ENCODE data around the gene CDK9.

The CDK9 gene

GRCh38 chr9:127783111-127784008 lies 2.5 kb upstream of the CDK9 start:
- Histone ChIP-seq H3K23ac (ENCODE audit: low read length) (no peak overlapping the region), H2BK12ac (ENCODE audit: low read length) (no peak overlapping the region), H3K4me2 (ENCODE audit: low read length) (no peak overlapping the region), H3K9me3 (ENCODE audit: insufficient read depth, low read depth, low read length) (no peaks in the 10 kb centered on the region), H3K36me3 (ENCODE audit: control insufficient read depth in 1 of 2, insufficient read depth in 2 of 2, low read length in 2 of 2) (peaks cover 11 to 13% of the 10 kb centered on the region in 2 experiments), H2AK5ac (ENCODE audit: low read length) (no peak overlapping the region), H4K8ac (ENCODE audit: low read depth, low read length) (no peak overlapping the region), H3K4me1 (ENCODE audit: control insufficient read depth in 1 of 2, insufficient read depth in 2 of 2, low read length in 2 of 2) (peaks cover 0 to 3% of the 10 kb centered on the region in 2 experiments), H3K27ac (ENCODE audit: low read depth, low read length) (no peak overlapping the region), H3K14ac (ENCODE audit: low read length) (no peak overlapping the region), H2AFZ (ENCODE audit: insufficient read depth, low read length, poor library complexity) (no peak overlapping the region), H3K18ac (ENCODE audit: low read length) (no peak overlapping the region), H4K12ac (ENCODE audit: low read depth, low read length) (no peak overlapping the region), H2BK120ac (ENCODE audit: insufficient read depth, low read length, poor library complexity) (no peak overlapping the region), H4K91ac (ENCODE audit: low read depth, low read length) (no peak overlapping the region), H3K4me3 (ENCODE audit: low read depth, low read length) (no peak overlapping the region), H2BK5ac (ENCODE audit: low read depth, low read length, poor library complexity) (no peak overlapping the region), H3K27me3 (ENCODE audit: insufficient read depth, low read length) (no peaks in the 10 kb centered on the region), H3K4ac (ENCODE audit: low read depth, low read length) (no peak overlapping the region), H3K79me1 (ENCODE audit: low read length) (peaks cover 6% of the 10 kb centered on the region), H3K79me2 (ENCODE audit: control insufficient read depth, insufficient read depth, low read length, poor library complexity) (peaks cover 8% of the 10 kb centered on the region), H3K9ac (ENCODE audit: low read length) (no peak overlapping the region)
- DNase-seq: no peak
- no CpG with 5 or more reads among the region's 20 CpGs for WGBS (ENCODE audit: extremely low coverage, insufficient coverage, insufficient read length)

GRCh38 chr9:127785023-127785932 lies 556 bp upstream of the CDK9 start:
- Histone ChIP-seq H2AFZ (ENCODE audit: insufficient read depth, low read length, poor library complexity) (peak overlapping the region; percentile 86), H2BK5ac (ENCODE audit: low read depth, low read length, poor library complexity) (peak overlapping the region; percentile 77), H3K79me2 (ENCODE audit: control insufficient read depth, insufficient read depth, low read length, poor library complexity) (peaks cover 8% of the 10 kb centered on the region), H3K36me3 (ENCODE audit: control insufficient read depth in 1 of 2, insufficient read depth in 2 of 2, low read length in 2 of 2) (peaks cover 31 to 32% of the 10 kb centered on the region in 2 experiments), H2AK5ac (ENCODE audit: low read length) (no peak overlapping the region), H3K4ac (ENCODE audit: low read depth, low read length) (peak overlapping the region; percentile 49), H3K27me3 (ENCODE audit: insufficient read depth, low read length) (no peaks in the 10 kb centered on the region), H3K9ac (ENCODE audit: low read length) (peak overlapping the region; percentile 54), H3K4me1 (ENCODE audit: control insufficient read depth in 1 of 2, insufficient read depth in 2 of 2, low read length in 2 of 2) (peaks cover 0 to 3% of the 10 kb centered on the region in 2 experiments), H3K27ac (ENCODE audit: low read depth, low read length) (peak overlapping the region; percentile 78), H2BK120ac (ENCODE audit: insufficient read depth, low read length, poor library complexity) (peak overlapping the region; percentile 13), H4K12ac (ENCODE audit: low read depth, low read length) (peak overlapping the region; percentile 79), H3K4me3 (ENCODE audit: low read depth, low read length) (peak overlapping the region; percentile 82), H3K23ac (ENCODE audit: low read length) (no peak overlapping the region), H3K79me1 (ENCODE audit: low read length) (peaks cover 6% of the 10 kb centered on the region), H3K18ac (ENCODE audit: low read length) (peak overlapping the region; percentile 74), H4K8ac (ENCODE audit: low read depth, low read length) (peak overlapping the region; percentile 54), H3K4me2 (ENCODE audit: low read length) (peak overlapping the region; percentile 93), H3K14ac (ENCODE audit: low read length) (peak overlapping the region; percentile 54), H2BK12ac (ENCODE audit: low read length) (no peak overlapping the region), H3K9me3 (ENCODE audit: insufficient read depth, low read depth, low read length) (no peaks in the 10 kb centered on the region), H4K91ac (ENCODE audit: low read depth, low read length) (peak overlapping the region; percentile 84)
- DNase-seq: peak; percentile 77 to 91
- WGBS (ENCODE audit: extremely low coverage, insufficient coverage, insufficient read length): no CpG with 5 or more reads among the region's 123 CpGs

- Histone ChIP-seq H3K4me3 (ENCODE audit: low read depth, low read length) (peak overlapping the region; percentile 93), H4K91ac (ENCODE audit: low read depth, low read length) (peak overlapping the region; percentile 96), H2AK5ac (ENCODE audit: low read length) (no peak overlapping the region), H3K79me1 (ENCODE audit: low read length) (peaks cover 6% of the 10 kb centered on the region), H4K12ac (ENCODE audit: low read depth, low read length) (no peak overlapping the region), H3K79me2 (ENCODE audit: control insufficient read depth, insufficient read depth, low read length, poor library complexity) (peaks cover 8% of the 10 kb centered on the region), H3K4me2 (ENCODE audit: low read length) (peak overlapping the region; percentile 82), H3K4ac (ENCODE audit: low read depth, low read length) (peak overlapping the region; percentile 97), H3K9ac (ENCODE audit: low read length) (no peak overlapping the region), H3K23ac (ENCODE audit: low read length) (no peak overlapping the region), H3K18ac (ENCODE audit: low read length) (peak overlapping the region; percentile 98), H2BK5ac (ENCODE audit: low read depth, low read length, poor library complexity) (peak overlapping the region; percentile 95), H2AFZ (ENCODE audit: insufficient read depth, low read length, poor library complexity) (no peak overlapping the region), H3K4me1 (ENCODE audit: control insufficient read depth in 1 of 2, insufficient read depth in 2 of 2, low read length in 2 of 2) (peaks cover 0 to 3% of the 10 kb centered on the region in 2 experiments), H3K14ac (ENCODE audit: low read length) (peak overlapping the region; percentile 59), H3K9me3 (ENCODE audit: insufficient read depth, low read depth, low read length) (no peaks in the 10 kb centered on the region), H2BK120ac (ENCODE audit: insufficient read depth, low read length, poor library complexity) (no peak overlapping the region), H2BK12ac (ENCODE audit: low read length) (no peak overlapping the region), H3K27me3 (ENCODE audit: insufficient read depth, low read length) (no peaks in the 10 kb centered on the region), H3K27ac (ENCODE audit: low read depth, low read length) (peak overlapping the region; percentile 93), H3K36me3 (ENCODE audit: control insufficient read depth in 1 of 2, insufficient read depth in 2 of 2, low read length in 2 of 2) (peaks cover 44 to 45% of the 10 kb centered on the region in 2 experiments), H4K8ac (ENCODE audit: low read depth, low read length) (no peak overlapping the region)
- WGBS (ENCODE audit: extremely low coverage, insufficient coverage, insufficient read length): no CpG with 5 or more reads among the region's 12 CpGs
- peak in 1 of 2 donors; percentile 19 for DNase-seq
Measured at GRCh38 chr9:127786773-127787104, 905 bp downstream of the CDK9 start.

GRCh38 chr9:127788337-127789011 lies 2.6 kb downstream of the CDK9 start:
- Histone ChIP-seq H3K23ac (ENCODE audit: low read length) (no peak overlapping the region), H4K8ac (ENCODE audit: low read depth, low read length) (no peak overlapping the region), H3K4ac (ENCODE audit: low read depth, low read length) (peak overlapping the region; percentile 69), H3K79me1 (ENCODE audit: low read length) (peaks cover 6% of the 10 kb centered on the region), H2BK12ac (ENCODE audit: low read length) (no peak overlapping the region), H2BK5ac (ENCODE audit: low read depth, low read length, poor library complexity) (no peak overlapping the region), H3K27me3 (ENCODE audit: insufficient read depth, low read length) (no peaks in the 10 kb centered on the region), H3K4me3 (ENCODE audit: low read depth, low read length) (no peak overlapping the region), H3K9ac (ENCODE audit: low read length) (no peak overlapping the region), H3K14ac (ENCODE audit: low read length) (no peak overlapping the region), H4K12ac (ENCODE audit: low read depth, low read length) (no peak overlapping the region), H3K4me1 (ENCODE audit: control insufficient read depth in 1 of 2, insufficient read depth in 2 of 2, low read length in 2 of 2) (peaks cover 0 to 3% of the 10 kb centered on the region in 2 experiments), H2BK120ac (ENCODE audit: insufficient read depth, low read length, poor library complexity) (no peak overlapping the region), H3K18ac (ENCODE audit: low read length) (no peak overlapping the region), H3K4me2 (ENCODE audit: low read length) (no peak overlapping the region), H2AK5ac (ENCODE audit: low read length) (no peak overlapping the region), H3K79me2 (ENCODE audit: control insufficient read depth, insufficient read depth, low read length, poor library complexity) (peaks cover 8% of the 10 kb centered on the region), H4K91ac (ENCODE audit: low read depth, low read length) (no peak overlapping the region), H2AFZ (ENCODE audit: insufficient read depth, low read length, poor library complexity) (no peak overlapping the region), H3K27ac (ENCODE audit: low read depth, low read length) (no peak overlapping the region), H3K9me3 (ENCODE audit: insufficient read depth, low read depth, low read length) (no peaks in the 10 kb centered on the region), H3K36me3 (ENCODE audit: control insufficient read depth in 1 of 2, insufficient read depth in 2 of 2, low read length in 2 of 2) (peaks cover 56% of the 10 kb centered on the region in 2 experiments)
- no peak for DNase-seq
- no CpG with 5 or more reads among the region's 26 CpGs for WGBS (ENCODE audit: extremely low coverage, insufficient coverage, insufficient read length)
